Endothelial cell of umbilical vein (primary cell): ENCODE measurements around the gene NDUFB5.

Experiments
- EZH2 ChIP-seq: IDR thresholded peaks from 2 replicates; pipeline ENCODE4 v1.6.1; 2012; ENCODE audit warnings: borderline replicate concordance, low read depth, mild to moderate bottlenecking, moderate library complexity, low read length, inconsistent platforms; ENCODE audit not compliant: severe bottlenecking
- FOS ChIP-seq: IDR thresholded peaks from 2 replicates; pipeline ENCODE4 v1.6.1; 2011; ENCODE audit warnings: mild to moderate bottlenecking, low read length, moderate library complexity, borderline replicate concordance; ENCODE audit not compliant: insufficient read depth
- POLR2A ChIP-seq: IDR thresholded peaks from 2 replicates; pipeline ENCODE4 v1.6.1; 2012; ENCODE audit warnings: low read depth, mild to moderate bottlenecking, control low read depth, low read length
- POLR2AphosphoS5 ChIP-seq: IDR thresholded peaks from 2 replicates; pipeline ENCODE4 v1.6.1; 2012; ENCODE audit warnings: low read depth, mild to moderate bottlenecking, control low read depth, low read length, moderate library complexity; ENCODE audit not compliant: insufficient read depth
- TF ChIP-seq, protein P1 (sequence below), 2 donors: IDR thresholded peaks; 1 replicate in 1 of 2; 2 replicates in 1 of 2; pipeline ENCODE4 v1.5.1; 2011; ENCODE audit warnings: low read length in 2 of 2, mild to moderate bottlenecking in 2 of 2, moderate library complexity in 2 of 2, control low read depth in 1 of 2, inconsistent platforms in 1 of 2, low read depth in 1 of 2; ENCODE audit not compliant: insufficient read depth in 1 of 2; ENCODE audit errors: extremely low read depth in 1 of 2

GRCh38 chr3:179652447-179653095 lies 48.0 kb downstream of the NDUFB5 start, which contains the start of gene USP13:
- TF ChIP-seq, protein P1, sequence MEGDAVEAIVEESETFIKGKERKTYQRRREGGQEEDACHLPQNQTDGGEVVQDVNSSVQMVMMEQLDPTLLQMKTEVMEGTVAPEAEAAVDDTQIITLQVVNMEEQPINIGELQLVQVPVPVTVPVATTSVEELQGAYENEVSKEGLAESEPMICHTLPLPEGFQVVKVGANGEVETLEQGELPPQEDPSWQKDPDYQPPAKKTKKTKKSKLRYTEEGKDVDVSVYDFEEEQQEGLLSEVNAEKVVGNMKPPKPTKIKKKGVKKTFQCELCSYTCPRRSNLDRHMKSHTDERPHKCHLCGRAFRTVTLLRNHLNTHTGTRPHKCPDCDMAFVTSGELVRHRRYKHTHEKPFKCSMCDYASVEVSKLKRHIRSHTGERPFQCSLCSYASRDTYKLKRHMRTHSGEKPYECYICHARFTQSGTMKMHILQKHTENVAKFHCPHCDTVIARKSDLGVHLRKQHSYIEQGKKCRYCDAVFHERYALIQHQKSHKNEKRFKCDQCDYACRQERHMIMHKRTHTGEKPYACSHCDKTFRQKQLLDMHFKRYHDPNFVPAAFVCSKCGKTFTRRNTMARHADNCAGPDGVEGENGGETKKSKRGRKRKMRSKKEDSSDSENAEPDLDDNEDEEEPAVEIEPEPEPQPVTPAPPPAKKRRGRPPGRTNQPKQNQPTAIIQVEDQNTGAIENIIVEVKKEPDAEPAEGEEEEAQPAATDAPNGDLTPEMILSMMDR (IDR thresholded peaks at IDR 0.05; ENCODE audit: extremely low read depth in 1 of 2, insufficient read depth in 1 of 2, low read depth in 1 of 2, low read length in 2 of 2) = no peak
- TF ChIP-seq EZH2 (no peak), POLR2AphosphoS5 (no peak), POLR2A (peak; percentile 60), FOS (no peak)
